Esophagus squamous epithelium (tissue), 4 donors: ENCODE data around the gene FILIP1.

Experiments used
- CTCF ChIP-seq, 6 experiments: fragments of 450-650 bp in 4 of 6; fragments of 200-600 bp in 2 of 6; sonication (generic) in 2 of 6; IDR thresholded peaks; one replicate each; pipeline ENCODE4 v1.5.1; 2016 to 2019; ENCODE audit warnings: antibody characterized with exemption in 6 of 6, mild to moderate bottlenecking in 4 of 6, moderate library complexity in 4 of 6
- POLR2A ChIP-seq, 4 donors: fragments of 450-650 bp; IDR thresholded peaks; one replicate each; pipeline ENCODE4 v1.6.1; 2017; ENCODE audit warnings: antibody characterized with exemption in 4 of 4, mild to moderate bottlenecking in 4 of 4, moderate library complexity in 3 of 4

- TF ChIP-seq CTCF (IDR thresholded peaks at IDR 0.05) (no peak), POLR2A (IDR thresholded peaks at IDR 0.05) (no peak)
Observed at GRCh38 chr6:75290136-75290945, 203.3 kb downstream of the FILIP1 start.
